GM04503 (cell line): ENCODE data around the gene HSDL2.

Experiments used
- DNase-seq: peaks from one replicate; pipeline ENCODE4 v3.0.0-alpha.2; 2012; ENCODE audit warnings: low read depth

HSDL2 gene

DNA sequence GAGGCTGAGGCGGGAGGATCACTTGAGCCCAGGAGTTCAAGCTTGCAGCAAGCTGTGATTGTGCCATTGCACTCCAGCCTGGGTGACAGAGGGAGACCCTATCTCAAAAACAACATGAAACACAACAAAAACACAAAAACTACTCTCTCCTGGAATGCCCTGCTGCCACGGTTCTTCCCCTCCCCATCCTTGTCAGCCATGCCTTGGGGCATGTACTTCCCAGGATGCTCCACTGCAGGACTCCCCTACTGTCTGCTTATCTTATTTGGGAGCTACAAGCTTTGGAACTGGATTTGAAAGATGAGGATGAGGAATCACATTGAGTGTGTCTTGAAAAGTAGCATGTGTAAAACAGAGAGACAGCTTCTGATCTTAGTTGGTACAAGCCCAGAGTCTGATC lies 66.6 kb downstream of the HSDL2 start:
- DNase-seq: no peak

GRCh38 chr9:112447283-112447761 lies 67.4 kb downstream of the HSDL2 start:
- peak; percentile 72 for DNase-seq

GRCh38 chr9:112462855-112463254 lies 82.9 kb downstream of the HSDL2 start:
- DNase-seq: no peak

DNA sequence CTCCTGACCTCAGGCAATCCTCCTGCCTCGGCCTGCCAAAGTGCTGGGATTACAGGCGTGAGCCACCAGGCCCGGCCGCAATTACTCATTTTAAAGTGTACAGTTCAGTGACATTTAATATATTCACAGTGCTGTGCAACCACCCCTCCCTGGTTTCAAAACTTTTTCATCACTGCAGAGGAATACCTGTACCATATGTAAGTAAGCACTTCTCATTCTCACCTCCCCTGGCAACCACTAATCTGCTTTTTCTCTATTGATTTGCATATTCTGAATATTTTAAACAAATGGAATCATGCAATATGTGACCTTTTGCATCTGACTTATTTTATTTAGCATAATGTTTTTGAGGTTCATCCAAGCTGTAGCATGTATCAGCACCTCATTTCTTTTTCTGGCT lies 85.4 kb downstream of the HSDL2 start:
- no peak for DNase-seq

GRCh38 chr9:112472996-112473395 lies 93.1 kb downstream of the HSDL2 start:
- no peak for DNase-seq

DNA sequence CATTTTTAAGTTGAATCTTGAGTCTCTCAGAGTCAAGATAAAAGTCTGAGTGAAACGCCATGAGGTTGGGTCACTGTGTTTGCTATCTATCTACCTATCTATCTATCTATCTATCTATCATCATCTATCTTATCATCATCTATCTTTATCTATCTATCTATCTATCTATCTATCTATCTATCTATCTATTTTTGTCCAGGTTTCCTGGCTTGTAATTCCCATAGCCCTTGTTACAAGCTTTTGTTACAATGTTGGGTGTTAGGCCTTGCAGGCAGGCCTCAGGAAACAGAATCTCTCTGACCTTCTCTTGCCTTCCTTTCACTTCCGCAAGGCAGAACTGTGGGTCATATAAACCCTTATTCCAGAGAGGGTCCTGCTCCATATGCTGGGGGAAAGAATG lies 94.1 kb downstream of the HSDL2 start:
- DNase-seq: no peak

DNA sequence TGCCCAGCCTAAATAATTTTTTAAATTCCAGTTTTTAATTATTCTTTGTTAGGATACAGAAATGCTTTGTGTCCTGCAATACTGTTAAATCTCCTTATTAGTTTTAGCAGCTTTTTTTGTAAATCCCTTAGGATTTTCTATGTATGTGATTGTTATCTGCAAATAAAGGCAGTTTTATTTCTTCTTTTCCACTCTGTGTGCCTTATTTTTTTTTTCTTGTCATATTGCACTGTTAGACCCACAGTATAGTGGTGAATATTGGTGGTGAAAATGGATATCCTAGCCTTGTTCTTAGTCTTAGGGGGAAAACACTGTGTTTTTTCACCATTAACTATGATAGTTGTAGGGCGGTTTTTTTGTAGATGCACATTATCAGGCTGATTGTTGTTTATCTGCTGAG lies 95.4 kb downstream of the HSDL2 start:
- no peak for DNase-seq

GRCh38 chr9:112477330-112477729 lies 97.4 kb downstream of the HSDL2 start:
- DNase-seq: no peak

GRCh38 chr9:112479221-112479620 lies 99.3 kb downstream of the HSDL2 start:
- no peak for DNase-seq

DNA sequence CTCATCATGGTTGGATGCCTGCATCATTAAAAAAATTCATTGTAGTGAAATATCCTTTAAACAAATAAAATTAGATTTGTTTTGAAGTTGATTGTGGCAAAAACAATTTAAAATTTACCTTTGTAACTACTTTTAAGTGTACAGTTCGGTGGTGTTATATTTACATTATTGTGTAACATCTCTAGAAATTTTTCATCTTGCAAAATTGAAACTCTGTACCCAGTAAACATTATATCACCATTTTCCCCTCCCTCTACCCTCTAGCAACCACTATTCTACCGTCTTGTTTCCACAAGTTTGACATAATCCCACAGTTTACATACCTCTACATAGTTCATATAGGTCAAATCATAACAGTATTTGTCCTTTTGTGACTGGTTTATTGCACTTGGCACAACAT lies 104.7 kb downstream of the HSDL2 start:
- no peak for DNase-seq

DNA sequence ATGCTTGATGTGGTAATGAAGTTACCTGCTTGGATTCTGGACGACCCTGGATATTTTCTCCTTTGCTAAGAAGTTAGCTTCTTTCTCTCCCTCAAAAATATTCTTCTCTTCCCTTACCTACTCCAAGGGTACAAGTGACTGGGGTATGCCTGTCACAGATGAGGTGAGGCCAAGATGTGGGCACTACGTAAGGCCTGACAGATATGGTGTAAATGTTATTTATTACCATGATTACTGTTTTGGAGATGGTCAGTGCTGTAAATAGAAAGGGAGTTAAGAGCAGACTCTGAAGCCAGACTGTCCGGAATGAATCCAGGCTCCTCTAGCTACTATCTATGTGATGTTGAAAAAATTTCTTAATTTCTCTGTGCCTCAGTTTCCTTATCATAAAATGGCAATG lies 105.7 kb downstream of the HSDL2 start:
- no peak for DNase-seq

DNA sequence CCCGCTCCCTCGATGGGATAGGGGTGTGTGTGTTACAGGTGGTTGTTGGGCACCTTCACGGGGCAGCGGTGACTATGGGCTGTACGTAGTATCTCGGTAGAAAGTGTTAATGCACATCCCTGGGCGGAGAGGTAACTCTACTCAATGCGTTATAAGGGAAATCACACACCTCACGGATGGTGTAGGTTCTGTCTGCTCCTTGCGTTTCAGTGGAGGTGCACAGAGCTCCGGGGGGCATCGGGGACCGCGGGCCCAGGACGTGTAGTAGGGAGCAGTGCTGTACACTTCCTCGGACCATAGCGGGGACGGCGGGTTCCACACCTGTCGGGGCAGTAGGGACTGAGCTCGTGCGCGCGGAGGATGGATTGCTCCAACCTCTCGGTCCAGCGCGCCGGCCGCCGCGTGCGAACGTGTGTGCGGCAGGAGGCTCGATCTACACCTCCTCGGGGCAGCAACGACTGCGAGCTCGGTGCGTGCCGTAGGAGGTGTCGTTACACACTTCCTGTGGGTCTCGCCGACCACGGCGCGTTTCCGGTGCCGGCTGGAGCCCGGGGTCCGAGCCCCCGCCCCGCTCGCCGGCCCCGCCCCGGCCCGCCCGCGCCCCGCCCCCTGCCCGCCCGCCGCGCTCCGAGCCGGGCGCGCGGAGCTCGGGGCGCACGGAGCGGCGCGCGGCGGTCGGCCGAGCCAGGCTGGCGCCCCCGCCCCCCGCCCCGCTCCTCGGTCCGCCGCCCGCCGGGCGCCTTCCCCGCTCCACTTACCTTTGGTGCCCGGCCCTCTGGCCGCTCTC lies 106.5 kb downstream of the HSDL2 start, which contains the start of gene KIAA1958:
TSS of gene KIAA1958 (plus strand) at position 607 of the 787 bp plus-strand sequence. CDS start 87,254 bp downstream, outside the sequence.
- DNase-seq: peak; percentile 20

GRCh38 chr9:112487008-112487798 lies 107.3 kb downstream of the HSDL2 start:
- DNase-seq: peak; percentile 25

GRCh38 chr9:112487799-112488340 lies 108.0 kb downstream of the HSDL2 start:
- no peak for DNase-seq

DNA sequence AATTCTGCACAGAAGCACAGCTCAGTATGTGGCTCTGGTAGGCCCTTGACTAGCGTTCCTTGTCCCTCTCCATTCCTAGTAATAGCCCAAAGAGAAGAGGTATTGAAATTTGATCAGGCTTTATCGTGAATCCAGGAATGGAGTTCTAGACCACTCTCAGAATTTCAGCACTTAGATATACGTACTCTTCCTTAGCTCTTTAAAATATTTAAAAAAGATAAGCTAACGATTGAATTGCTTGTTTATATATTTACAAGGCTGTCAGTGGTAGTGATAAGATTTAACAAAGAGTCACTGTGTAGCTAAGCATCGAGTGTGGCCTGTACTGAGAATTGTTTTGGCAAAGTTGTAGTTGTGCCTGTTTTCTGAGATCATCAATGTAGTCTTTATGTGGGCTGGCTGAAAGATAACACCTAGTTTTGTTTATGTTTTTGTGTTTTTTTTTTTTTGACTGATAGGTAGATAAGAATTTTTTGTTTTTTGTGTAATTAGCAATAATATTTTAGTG lies 109.2 kb downstream of the HSDL2 start:
- no peak for DNase-seq

DNA sequence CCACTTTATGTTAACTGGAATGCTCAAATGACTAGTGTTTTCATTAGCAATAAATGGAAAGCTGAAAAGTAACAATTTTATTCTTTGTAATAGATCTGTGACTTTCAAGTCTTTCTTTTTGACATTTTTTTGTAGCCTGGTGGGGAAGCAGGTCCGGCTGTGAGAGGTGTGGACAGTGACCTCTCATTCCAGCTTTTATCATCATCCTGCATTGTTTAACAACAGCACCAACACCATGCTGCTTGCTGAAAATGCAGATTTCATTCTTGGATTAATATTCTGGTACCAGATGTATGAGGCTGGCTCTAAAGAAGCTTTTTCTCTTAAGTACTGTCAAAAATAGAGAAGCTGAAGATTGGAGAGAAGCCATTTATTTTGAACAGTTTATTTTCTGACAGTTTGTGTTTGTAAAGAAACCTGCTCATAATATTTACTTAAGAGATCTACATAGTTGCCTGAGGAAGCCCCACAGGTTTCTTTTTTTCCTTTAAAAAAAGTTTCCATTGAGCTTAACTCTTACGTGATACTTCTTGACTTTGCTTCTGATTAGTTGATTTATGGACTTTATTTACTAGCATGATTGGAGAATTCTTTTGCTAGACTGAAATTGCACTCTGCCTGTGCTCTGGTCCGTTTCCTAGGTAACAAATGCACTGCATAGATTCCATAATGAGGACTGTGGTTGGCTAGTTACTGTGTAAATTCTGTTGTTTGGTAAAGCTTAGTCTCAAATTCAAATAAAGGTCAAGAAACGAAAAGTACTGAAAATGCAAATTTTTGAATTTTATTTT lies 110.2 kb downstream of the HSDL2 start:
- no peak for DNase-seq

GRCh38 chr9:112493393-112494137 lies 113.7 kb downstream of the HSDL2 start:
- peak; percentile 67 for DNase-seq

- DNase-seq: no peak
Measured at GRCh38 chr9:112494153-112494552, 114.2 kb downstream of the HSDL2 start.

DNA sequence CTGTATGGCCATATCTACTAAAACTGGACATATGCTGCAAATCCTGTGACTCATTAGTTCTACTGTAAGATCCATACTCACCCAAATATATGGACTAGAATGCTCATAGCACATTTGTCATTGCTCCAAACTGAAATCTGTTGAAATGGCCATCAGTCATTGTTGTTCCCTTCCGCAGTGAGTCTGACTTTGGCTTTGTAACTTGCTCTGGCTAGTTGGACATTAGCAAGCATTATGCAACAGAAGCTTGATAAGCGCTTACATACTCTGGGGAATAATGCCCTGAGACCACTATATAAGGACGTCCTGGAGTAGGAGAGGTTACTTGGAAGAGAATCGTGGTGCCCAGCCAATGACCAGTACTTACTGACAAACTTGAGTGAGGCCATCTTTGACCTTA lies 115.7 kb downstream of the HSDL2 start:
- no peak for DNase-seq

- DNase-seq: no peak
Measured at GRCh38 chr9:112496074-112496722, 116.3 kb downstream of the HSDL2 start.

GRCh38 chr9:112500842-112501241 lies 120.9 kb downstream of the HSDL2 start:
- no peak for DNase-seq
